ENCODE data around the gene NUBP2. TPM values are rescaled to one million over a fixed set of nuclear protein-coding genes. Genes with fewer than 3 reads are reported as not detected.

NUBP2 gene
- total RNA-seq, 1 donor from 2014 or later: 73.8 TPM

DNA sequence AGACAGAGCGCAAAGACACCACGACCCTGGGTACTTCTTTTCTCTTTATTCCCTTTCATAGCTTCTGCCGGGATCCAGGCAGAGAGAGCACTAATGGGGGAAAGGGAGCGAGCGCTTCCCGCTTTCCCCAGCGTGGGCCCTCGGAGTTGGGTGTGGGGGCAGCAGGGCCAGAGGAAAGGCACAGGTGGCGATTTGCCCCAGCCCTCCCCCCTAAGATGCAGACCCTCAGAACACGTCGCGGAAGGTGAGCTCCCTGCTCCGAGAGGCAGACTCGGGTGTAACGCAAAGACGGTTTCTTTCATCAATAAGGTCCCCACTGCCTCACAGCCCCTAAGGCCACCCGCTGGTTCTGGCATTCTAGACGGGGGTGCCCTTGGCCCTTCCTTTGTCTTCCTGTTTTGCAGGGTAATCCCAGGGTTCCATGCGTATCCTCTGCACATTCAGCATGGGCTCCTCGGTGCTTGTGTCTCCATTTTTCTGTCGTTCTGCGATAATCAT lies 10.8 kb upstream of the NUBP2 start:
- peaks cover 8% of the 10 kb centered on the region for H3K4me1 Mint-ChIP-seq
- H3K27me3 Mint-ChIP-seq (ENCODE audit: low read depth): peaks cover 6% of the 10 kb centered on the region
- TF ChIP-seq, protein P1, sequence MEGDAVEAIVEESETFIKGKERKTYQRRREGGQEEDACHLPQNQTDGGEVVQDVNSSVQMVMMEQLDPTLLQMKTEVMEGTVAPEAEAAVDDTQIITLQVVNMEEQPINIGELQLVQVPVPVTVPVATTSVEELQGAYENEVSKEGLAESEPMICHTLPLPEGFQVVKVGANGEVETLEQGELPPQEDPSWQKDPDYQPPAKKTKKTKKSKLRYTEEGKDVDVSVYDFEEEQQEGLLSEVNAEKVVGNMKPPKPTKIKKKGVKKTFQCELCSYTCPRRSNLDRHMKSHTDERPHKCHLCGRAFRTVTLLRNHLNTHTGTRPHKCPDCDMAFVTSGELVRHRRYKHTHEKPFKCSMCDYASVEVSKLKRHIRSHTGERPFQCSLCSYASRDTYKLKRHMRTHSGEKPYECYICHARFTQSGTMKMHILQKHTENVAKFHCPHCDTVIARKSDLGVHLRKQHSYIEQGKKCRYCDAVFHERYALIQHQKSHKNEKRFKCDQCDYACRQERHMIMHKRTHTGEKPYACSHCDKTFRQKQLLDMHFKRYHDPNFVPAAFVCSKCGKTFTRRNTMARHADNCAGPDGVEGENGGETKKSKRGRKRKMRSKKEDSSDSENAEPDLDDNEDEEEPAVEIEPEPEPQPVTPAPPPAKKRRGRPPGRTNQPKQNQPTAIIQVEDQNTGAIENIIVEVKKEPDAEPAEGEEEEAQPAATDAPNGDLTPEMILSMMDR (conservative IDR thresholded peaks at IDR 0.05): no peak
- peaks cover 6% of the 10 kb centered on the region for H3K36me3 Mint-ChIP-seq (ENCODE audit: low read depth)
- peak overlapping the region; percentile 99 for H3K4me3 Mint-ChIP-seq
- H3K27ac Mint-ChIP-seq (ENCODE audit: unreplicated experiment): peak overlapping the region; percentile 98
- DNase-seq (ENCODE audit: low read depth, low spot score): no peak
- H3K9me3 Mint-ChIP-seq: no peaks in the 10 kb centered on the region

DNA sequence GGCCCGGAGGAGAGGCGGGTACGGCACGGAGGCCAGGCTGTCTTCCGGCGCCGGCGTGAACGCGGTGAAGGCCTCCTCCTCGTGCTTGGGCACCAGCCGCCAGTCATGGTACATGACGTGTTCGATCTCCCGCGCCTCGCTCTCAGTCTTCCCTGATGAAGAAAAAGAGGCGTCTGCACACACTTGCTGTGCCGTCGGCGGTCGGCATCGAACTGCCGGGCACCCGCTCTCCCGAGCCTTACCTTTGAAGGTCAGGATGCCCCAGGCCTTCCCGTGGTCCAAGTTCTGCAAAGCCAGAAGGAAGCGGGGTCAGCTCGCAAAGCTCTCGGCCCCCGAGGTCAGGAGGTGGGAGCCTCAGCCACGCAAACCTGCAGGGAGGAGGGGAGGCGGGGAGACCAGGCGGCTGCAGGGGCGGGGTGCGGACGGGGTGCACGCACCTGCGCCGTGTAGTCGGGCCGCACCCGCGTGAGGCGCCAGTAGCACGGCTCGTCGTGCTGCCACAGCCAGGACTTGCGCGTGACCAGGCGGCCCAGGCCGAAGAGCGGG lies 10.3 kb upstream of the NUBP2 start, which contains the start of gene EME2:
EME2 (plus strand) TSS at position 449 of the 546 bp plus-strand sequence. CDS start 418 bp downstream, outside the sequence.
- peak within 1 kb of the TSS; percentile 98 for H3K27ac Mint-ChIP-seq (ENCODE audit: unreplicated experiment)
- peaks cover 6% of the 10 kb centered on the region for H3K36me3 Mint-ChIP-seq (ENCODE audit: low read depth)
- H3K4me1 Mint-ChIP-seq: peaks cover 8% of the 10 kb centered on the region
- peak within 1 kb of the TSS; percentile 99 for H3K4me3 Mint-ChIP-seq
- H3K27me3 Mint-ChIP-seq (ENCODE audit: low read depth): peaks cover 6% of the 10 kb centered on the region
- DNase-seq (ENCODE audit: low read depth, low spot score): no peak
- no peaks in the 10 kb centered on the region for H3K9me3 Mint-ChIP-seq
- TF ChIP-seq, protein P1 (conservative IDR thresholded peaks at IDR 0.05): no peak

DNA sequence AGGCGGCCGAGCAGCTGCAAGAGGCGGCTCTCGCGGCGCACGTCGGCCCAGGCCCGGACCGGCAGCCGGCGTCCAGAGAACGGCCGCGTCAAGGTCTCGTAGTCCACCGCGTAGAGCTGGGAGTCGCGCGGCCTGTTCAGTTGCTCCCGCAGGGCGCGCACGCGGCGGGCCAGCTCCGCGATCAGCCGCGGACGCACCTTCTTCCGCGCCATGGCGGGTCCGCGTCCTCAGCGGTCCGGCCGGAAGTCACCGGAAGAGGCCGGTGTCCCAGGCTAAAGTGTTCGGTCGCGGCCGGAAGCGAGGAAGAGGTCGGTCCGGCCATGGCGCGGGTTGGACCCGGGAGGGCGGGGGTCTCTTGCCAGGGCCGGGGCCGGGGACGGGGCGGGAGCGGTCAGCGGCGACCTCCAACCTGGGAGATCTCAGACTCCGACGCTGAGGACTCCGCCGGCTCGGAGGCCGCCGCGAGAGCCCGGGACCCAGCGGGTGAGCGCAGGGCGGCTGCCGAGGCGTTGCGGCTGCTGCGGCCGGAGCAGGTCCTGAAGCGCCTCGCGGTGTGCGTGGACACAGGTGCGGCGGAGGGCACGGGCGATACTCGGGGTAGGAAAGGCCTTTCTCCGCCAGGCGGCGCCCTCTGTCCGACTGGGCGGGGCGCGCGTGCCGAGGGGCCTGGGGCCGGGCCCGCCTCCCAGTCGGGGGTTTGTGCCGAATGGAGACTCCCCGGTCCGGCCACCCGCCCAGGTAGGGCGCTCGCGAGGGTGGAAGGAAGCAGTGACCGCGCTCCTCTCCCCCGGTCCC lies 9.7 kb upstream of the NUBP2 start, which contains the start of gene MRPS34:
MRPS34 (minus strand) TSS at position 227 of the 795 bp plus-strand sequence; CDS start at position 212, 15 bp downstream.
- TF ChIP-seq, protein P1 (conservative IDR thresholded peaks at IDR 0.05): peak; percentile 92
- Mint-ChIP-seq H3K9me3 (no peaks in the 10 kb centered on the region), H3K4me3 (peak within 1 kb of the TSS; percentile 99), H3K27me3 (ENCODE audit: low read depth) (peaks cover 6% of the 10 kb centered on the region), H3K36me3 (ENCODE audit: low read depth) (peaks cover 6% of the 10 kb centered on the region), H3K27ac (ENCODE audit: unreplicated experiment) (peak within 1 kb of the TSS; percentile 98), H3K4me1 (peaks cover 8% of the 10 kb centered on the region)
- peak; percentile 84 for DNase-seq (ENCODE audit: low read depth, low spot score)

DNA sequence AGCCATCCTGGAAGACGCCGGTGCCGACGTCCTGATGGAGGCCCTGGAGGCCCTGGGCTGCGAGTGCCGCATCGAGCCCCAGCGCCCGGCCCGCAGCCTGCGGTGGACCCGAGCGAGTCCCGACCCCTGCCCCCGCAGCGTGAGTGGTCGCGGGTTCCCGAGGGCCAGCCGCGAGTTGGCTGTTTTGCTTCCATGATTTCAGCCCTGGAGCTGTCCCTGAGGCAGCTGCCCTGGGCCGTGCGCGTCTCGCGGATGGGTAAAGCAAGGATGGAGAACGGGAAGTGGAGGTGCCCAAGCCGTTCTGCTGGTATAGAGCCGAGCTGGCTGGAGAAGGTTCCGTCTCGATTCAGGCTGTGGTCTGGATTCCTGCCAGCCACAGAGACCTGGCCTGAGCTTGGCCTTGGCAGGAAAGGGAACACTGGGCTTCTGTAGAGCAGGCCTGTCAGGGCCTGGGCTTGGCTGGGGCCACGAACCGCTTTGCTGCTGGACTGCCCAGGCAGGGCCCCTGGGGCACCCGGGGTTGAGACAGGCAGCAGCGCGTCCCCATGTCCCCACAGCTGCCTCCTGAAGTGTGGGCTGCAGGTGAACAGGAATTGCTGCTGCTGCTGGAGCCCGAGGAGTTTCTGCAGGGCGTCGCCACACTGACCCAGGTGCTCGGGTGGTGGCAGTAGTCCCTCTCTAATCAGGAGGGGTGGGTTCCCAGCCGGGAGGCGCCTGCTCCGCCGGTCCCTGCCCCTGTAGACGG lies 8.9 kb upstream of the NUBP2 start:
- Mint-ChIP-seq H3K27ac (ENCODE audit: unreplicated experiment) (peak overlapping the region; percentile 27), H3K4me1 (peaks cover 8% of the 10 kb centered on the region), H3K27me3 (ENCODE audit: low read depth) (peaks cover 6% of the 10 kb centered on the region), H3K36me3 (ENCODE audit: low read depth) (peaks cover 6% of the 10 kb centered on the region), H3K9me3 (no peaks in the 10 kb centered on the region), H3K4me3 (peak overlapping the region; percentile 86)
- no peak for DNase-seq (ENCODE audit: low read depth, low spot score)
- TF ChIP-seq, protein P1 (conservative IDR thresholded peaks at IDR 0.05): no peak

DNA sequence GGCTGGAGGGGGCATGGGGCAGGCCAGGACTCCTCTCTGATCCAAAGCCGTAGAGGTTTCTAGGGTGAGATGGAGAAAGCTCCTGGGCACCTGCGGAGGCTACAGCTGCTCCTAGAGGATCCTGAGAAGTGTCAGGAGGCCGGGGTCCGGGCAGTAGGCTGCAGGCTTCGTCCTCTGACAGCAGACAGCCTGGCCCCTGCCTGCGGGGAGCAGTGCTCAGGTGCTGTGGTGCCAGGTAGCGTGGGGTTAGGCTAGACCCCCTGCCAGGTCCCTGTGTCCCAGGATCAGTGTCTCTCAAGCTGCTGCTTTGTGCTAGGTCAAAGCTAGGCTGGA lies 8.3 kb upstream of the NUBP2 start:
- Mint-ChIP-seq H3K27ac (ENCODE audit: unreplicated experiment) (no peak overlapping the region), H3K27me3 (ENCODE audit: low read depth) (peaks cover 6% of the 10 kb centered on the region), H3K4me3 (peak overlapping the region; percentile 51), H3K4me1 (peaks cover 8% of the 10 kb centered on the region), H3K9me3 (no peaks in the 10 kb centered on the region), H3K36me3 (ENCODE audit: low read depth) (peaks cover 6% of the 10 kb centered on the region)
- TF ChIP-seq, protein P1 (conservative IDR thresholded peaks at IDR 0.05): no peak
- DNase-seq (ENCODE audit: low read depth, low spot score): no peak

Data from neural crest cell (in vitro differentiated cells).